ENCODE results near the gene HIP1R.
A peak's percentile ranks its signal among the peaks of the same experiment; 100 is the strongest.

The HIP1R gene

GRCh38 chr12:122870867-122871664 lies 35.8 kb downstream of the HIP1R start:
- TF ChIP-seq CTCF (IDR thresholded peaks at IDR 0.05): no peak
- Histone ChIP-seq H3K27ac (peak overlapping the region; percentile 45), H3K9ac (no peak overlapping the region), H3K27me3 (ENCODE audit: control insufficient read depth, insufficient read depth, low read length) (no peaks in the 10 kb centered on the region), H3K9me3 (ENCODE audit: control insufficient read depth, low read length) (no peaks in the 10 kb centered on the region), H3K79me2 (peaks cover 23% of the 10 kb centered on the region), H3K4me2 (ENCODE audit: low read length) (peak overlapping the region; percentile 66), H2AFZ (no peak overlapping the region), H3K4me3 (ENCODE audit: low read depth, low read length) (peak overlapping the region; percentile 6), H3K36me3 (ENCODE audit: control insufficient read depth, insufficient read depth, low read length) (no peaks in the 10 kb centered on the region), H3K4me1 (peaks cover 11% of the 10 kb centered on the region)

- no peak for TF ChIP-seq CTCF (IDR thresholded peaks at IDR 0.05)
- no peaks in the 10 kb centered on the region for H3K36me3 ChIP-seq (ENCODE audit: control insufficient read depth, insufficient read depth, low read length)
- H3K27me3 ChIP-seq (ENCODE audit: control insufficient read depth, insufficient read depth, low read length): no peaks in the 10 kb centered on the region
- no peaks in the 10 kb centered on the region for H3K9me3 ChIP-seq (ENCODE audit: control insufficient read depth, low read length)
- peak overlapping the region; percentile 6 for H3K4me3 ChIP-seq (ENCODE audit: low read depth, low read length)
- no peak overlapping the region for H2AFZ ChIP-seq
- peak overlapping the region; percentile 45 for H3K27ac ChIP-seq
- H3K9ac ChIP-seq: no peak overlapping the region
- peaks cover 26% of the 10 kb centered on the region for H3K79me2 ChIP-seq
- peaks cover 11% of the 10 kb centered on the region for H3K4me1 ChIP-seq
- H3K4me2 ChIP-seq (ENCODE audit: low read length): peak overlapping the region; percentile 66
Measured at GRCh38 chr12:122871851-122872780, 36.9 kb downstream of the HIP1R start.

- no peak overlapping the region for H3K4me3 ChIP-seq (ENCODE audit: low read depth, low read length)
- no peaks in the 10 kb centered on the region for H3K36me3 ChIP-seq (ENCODE audit: control insufficient read depth, insufficient read depth, low read length)
- no peak for TF ChIP-seq CTCF (IDR thresholded peaks at IDR 0.05)
- no peaks in the 10 kb centered on the region for H3K9me3 ChIP-seq (ENCODE audit: control insufficient read depth, low read length)
- no peaks in the 10 kb centered on the region for H3K27me3 ChIP-seq (ENCODE audit: control insufficient read depth, insufficient read depth, low read length)
- H3K9ac ChIP-seq: no peak overlapping the region
- peaks cover 11% of the 10 kb centered on the region for H3K4me1 ChIP-seq
- H3K79me2 ChIP-seq: peaks cover 30% of the 10 kb centered on the region
- peak overlapping the region; percentile 45 for H3K27ac ChIP-seq
- no peak overlapping the region for H2AFZ ChIP-seq
- peak overlapping the region; percentile 25 for H3K4me2 ChIP-seq (ENCODE audit: low read length)
Measured at GRCh38 chr12:122872815-122873361, 37.6 kb downstream of the HIP1R start.

- Histone ChIP-seq H3K27ac (peak overlapping the region; percentile 45), H3K9me3 (ENCODE audit: control insufficient read depth, low read length) (no peaks in the 10 kb centered on the region), H3K4me2 (ENCODE audit: low read length) (no peak overlapping the region), H2AFZ (no peak overlapping the region), H3K9ac (no peak overlapping the region), H3K79me2 (peaks cover 34% of the 10 kb centered on the region), H3K27me3 (ENCODE audit: control insufficient read depth, insufficient read depth, low read length) (no peaks in the 10 kb centered on the region), H3K4me3 (ENCODE audit: low read depth, low read length) (no peak overlapping the region), H3K36me3 (ENCODE audit: control insufficient read depth, insufficient read depth, low read length) (no peaks in the 10 kb centered on the region), H3K4me1 (peaks cover 11% of the 10 kb centered on the region)
- no peak for TF ChIP-seq CTCF (IDR thresholded peaks at IDR 0.05)
Measured at GRCh38 chr12:122873540-122873939, 38.3 kb downstream of the HIP1R start.

All from parathyroid adenoma (tissue), 2 donors.